Activated T-helper 17 cell treated with anti-CD3 and anti-CD28 coated beads, Interleukin-2, amount 50 U/mL, for 72 hours (primary cell): ENCODE results near the gene SNX30. TPM values are rescaled to one million over a fixed set of nuclear protein-coding genes. Genes with fewer than 3 reads are reported as not detected.

ENCODE experiments used
- ATAC-seq: fragments of 150-1000 bp; cut with Tn5 transposase; replicated peaks from 2 replicates; pipeline ENCODE4 v1.10.0; 2021; ENCODE audit warnings: mild to moderate bottlenecking, moderate library complexity
- H3K27ac Mint-ChIP-seq: one replicate; pipeline ENCODE4 v1.8.0; 2022; ENCODE audit warnings: mixed read lengths
- H3K27me3 Mint-ChIP-seq: one replicate; pipeline ENCODE4 v1.8.0; 2022; ENCODE audit warnings: mixed read lengths
- H3K36me3 Mint-ChIP-seq: one replicate; pipeline ENCODE4 v1.8.0; 2022; ENCODE audit warnings: low read depth, mild to moderate bottlenecking, mixed read lengths
- H3K4me1 Mint-ChIP-seq: one replicate; pipeline ENCODE4 v1.8.0; 2022; ENCODE audit warnings: mixed read lengths
- H3K4me3 Mint-ChIP-seq: one replicate; pipeline ENCODE4 v1.8.0; 2022; ENCODE audit warnings: mild to moderate bottlenecking, mixed read lengths
- H3K9me3 Mint-ChIP-seq: one replicate; pipeline ENCODE4 v1.8.0; 2022; ENCODE audit warnings: mixed read lengths
- total RNA-seq, 2 donors: library from RNA; stranded (reverse); gene quantifications; one replicate each; pipeline ENCODE4 v1.2.3, GENCODE V29; 2022

SNX30 gene
- total RNA-seq, 2 donors from 2014 or later, result 3.5 to 7.2 TPM

DNA sequence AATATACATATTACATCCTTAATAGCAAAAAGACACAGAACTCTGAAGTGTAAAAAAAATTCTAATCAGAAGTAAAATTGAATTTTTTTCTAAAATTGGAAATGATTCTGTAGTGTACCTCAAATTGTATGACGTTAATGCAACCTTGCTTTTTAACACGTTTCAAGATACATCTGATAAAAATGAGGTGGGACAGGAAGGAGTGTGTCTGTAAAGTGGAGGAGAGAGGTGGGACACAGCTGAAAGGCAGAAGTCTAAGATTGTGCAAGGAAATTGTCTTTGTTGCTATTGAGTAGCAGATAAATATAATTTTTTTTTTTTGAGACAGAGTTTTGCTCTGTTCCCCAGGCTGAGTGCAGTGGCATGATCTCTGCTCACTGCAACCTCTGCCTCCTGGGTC lies 15.7 kb upstream of the SNX30 start:
- H3K36me3 Mint-ChIP-seq, result no peaks in the 10 kb centered on the region
- H3K4me3 Mint-ChIP-seq, result no peak overlapping the region
- peaks cover 3% of the 10 kb centered on the region for H3K27me3 Mint-ChIP-seq
- peaks cover 5% of the 10 kb centered on the region for H3K4me1 Mint-ChIP-seq
- ATAC-seq, result no peak
- H3K27ac Mint-ChIP-seq, result no peak overlapping the region
- no peaks in the 10 kb centered on the region for H3K9me3 Mint-ChIP-seq

GRCh38 chr9:112743216-112743836 lies 7.2 kb upstream of the SNX30 start:
- H3K4me1 Mint-ChIP-seq, result no peaks in the 10 kb centered on the region
- no peak overlapping the region for H3K4me3 Mint-ChIP-seq
- ATAC-seq, result no peak
- H3K36me3 Mint-ChIP-seq, result no peaks in the 10 kb centered on the region
- H3K27ac Mint-ChIP-seq, result no peak overlapping the region
- no peaks in the 10 kb centered on the region for H3K9me3 Mint-ChIP-seq
- H3K27me3 Mint-ChIP-seq, result no peaks in the 10 kb centered on the region

DNA sequence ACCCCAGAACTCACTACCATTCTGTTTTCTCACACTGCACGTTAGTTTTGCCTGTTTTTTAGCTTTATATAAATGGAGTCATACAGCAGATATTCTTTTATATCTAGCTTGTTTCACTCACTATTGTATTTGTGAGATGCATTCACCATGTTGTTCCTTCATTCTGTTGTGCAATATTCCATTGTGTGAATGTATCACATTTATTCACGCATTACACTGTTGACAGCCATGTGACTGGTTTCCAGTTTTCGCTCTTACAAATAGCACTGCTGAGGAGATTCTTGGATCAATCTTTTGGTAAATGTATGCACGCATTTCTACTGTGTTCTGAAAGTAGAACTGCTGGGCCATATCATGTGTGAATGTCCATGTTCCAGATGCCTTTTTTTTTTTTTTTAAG lies 6.4 kb upstream of the SNX30 start:
- Mint-ChIP-seq H3K27ac (no peak overlapping the region), H3K36me3 (no peaks in the 10 kb centered on the region), H3K9me3 (no peaks in the 10 kb centered on the region), H3K4me1 (peaks cover 1% of the 10 kb centered on the region), H3K4me3 (no peak overlapping the region), H3K27me3 (no peaks in the 10 kb centered on the region)
- no peak for ATAC-seq

- Mint-ChIP-seq H3K27me3 (no peaks in the 10 kb centered on the region), H3K9me3 (no peaks in the 10 kb centered on the region), H3K4me1 (peaks cover 18% of the 10 kb centered on the region), H3K27ac (no peak overlapping the region), H3K4me3 (no peak overlapping the region), H3K36me3 (no peaks in the 10 kb centered on the region)
- ATAC-seq, result no peak
Observed at GRCh38 chr9:112747094-112747493, 3.5 kb upstream of the SNX30 start.

- H3K36me3 Mint-ChIP-seq, result no peaks in the 10 kb centered on the region
- H3K4me1 Mint-ChIP-seq, result peaks cover 43% of the 10 kb centered on the region
- H3K27ac Mint-ChIP-seq, result no peak overlapping the region
- no peaks in the 10 kb centered on the region for H3K27me3 Mint-ChIP-seq
- no peak for ATAC-seq
- no peaks in the 10 kb centered on the region for H3K9me3 Mint-ChIP-seq
- peak overlapping the region; percentile 86 for H3K4me3 Mint-ChIP-seq
Observed at GRCh38 chr9:112750764-112751055, 150 bp downstream of the SNX30 start.

DNA sequence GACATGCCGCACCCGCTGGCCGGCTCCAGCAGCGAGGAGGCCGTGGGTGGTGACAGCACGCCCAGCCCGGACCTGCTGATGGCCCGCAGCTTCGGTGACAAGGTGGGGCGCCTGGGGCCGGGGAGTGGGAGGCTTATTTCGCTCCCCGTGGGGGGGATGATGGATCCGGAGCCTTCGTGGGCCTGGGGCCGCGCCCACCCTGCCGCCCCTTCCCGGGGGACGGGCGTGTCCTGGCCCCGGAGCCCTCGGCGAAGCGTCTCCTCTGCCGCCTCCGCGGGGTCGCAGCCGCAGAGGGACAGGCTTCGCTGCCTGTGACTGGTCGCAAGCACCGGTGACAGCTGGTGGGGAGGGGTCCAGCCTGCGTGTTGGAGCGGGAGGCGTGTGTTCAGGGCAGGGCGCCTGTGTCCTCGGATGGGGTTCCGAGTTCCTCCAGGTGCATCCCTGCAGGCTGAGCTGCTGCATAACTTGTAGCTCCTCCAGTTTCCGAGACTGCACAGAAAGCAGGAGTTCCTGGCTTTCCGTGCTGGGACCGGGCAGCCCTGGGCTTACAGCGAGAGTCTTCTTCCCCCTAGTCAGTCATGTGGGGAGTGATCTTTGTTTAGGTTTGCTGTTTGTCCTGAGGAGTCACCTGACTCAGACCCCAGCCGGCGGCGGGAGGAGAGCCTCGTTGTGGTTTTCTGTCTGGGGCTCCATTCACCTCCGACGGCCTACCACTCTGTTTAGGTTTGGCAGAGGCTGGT lies 666 bp downstream of the SNX30 start:
- H3K4me1 Mint-ChIP-seq, result peaks cover 43% of the 10 kb centered on the region
- no peaks in the 10 kb centered on the region for H3K9me3 Mint-ChIP-seq
- H3K4me3 Mint-ChIP-seq, result peak overlapping the region; percentile 78
- peak overlapping the region; percentile 47 for H3K27ac Mint-ChIP-seq
- H3K36me3 Mint-ChIP-seq, result no peaks in the 10 kb centered on the region
- peak; percentile 15 for ATAC-seq
- no peaks in the 10 kb centered on the region for H3K27me3 Mint-ChIP-seq

DNA sequence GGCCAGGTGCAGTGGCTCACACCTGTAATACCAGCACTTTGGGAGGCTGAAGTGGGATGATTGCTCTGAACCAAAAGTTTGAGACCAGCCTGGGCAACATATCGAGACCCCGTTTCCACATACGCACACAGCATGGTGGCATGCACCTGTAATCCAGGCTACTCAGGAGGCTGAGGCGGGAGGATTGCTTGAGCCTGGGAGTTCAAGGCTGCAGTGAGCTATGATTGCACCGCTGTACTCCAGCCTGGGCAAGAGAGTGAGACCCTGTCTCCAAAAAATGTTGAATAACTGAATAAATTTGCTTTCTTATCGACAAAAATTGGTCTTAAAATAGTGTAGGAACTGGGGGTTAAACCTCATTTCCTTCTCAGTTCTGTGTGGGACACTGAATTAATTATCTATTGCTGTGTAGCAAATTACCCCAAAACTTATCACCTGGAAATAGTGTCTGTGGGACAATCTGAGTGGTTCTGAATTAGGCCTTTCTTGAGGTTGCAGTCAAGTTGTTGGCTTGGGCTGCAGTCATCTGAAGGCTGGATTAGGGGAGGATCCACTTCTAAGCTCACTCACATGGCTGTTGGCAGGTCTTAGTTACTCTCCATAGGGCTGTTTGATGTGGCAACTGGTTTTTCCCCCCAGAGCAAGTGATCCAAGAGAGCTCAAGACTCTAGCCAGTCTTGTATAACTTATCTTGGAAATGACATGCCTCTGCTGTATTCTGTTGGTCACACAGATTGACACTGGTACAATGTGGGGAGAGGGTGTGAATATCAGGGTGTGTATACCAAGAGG lies 2.0 kb downstream of the SNX30 start:
- Mint-ChIP-seq H3K4me1 (peaks cover 50% of the 10 kb centered on the region), H3K27ac (no peak overlapping the region), H3K27me3 (no peaks in the 10 kb centered on the region), H3K9me3 (no peaks in the 10 kb centered on the region), H3K36me3 (no peaks in the 10 kb centered on the region), H3K4me3 (peak overlapping the region; percentile 78)
- no peak for ATAC-seq

- Mint-ChIP-seq H3K27ac (peak overlapping the region; percentile 62), H3K4me1 (peaks cover 55% of the 10 kb centered on the region), H3K36me3 (no peaks in the 10 kb centered on the region), H3K9me3 (no peaks in the 10 kb centered on the region), H3K27me3 (no peaks in the 10 kb centered on the region), H3K4me3 (peak overlapping the region; percentile 53)
- peak; percentile 50 for ATAC-seq
Observed at GRCh38 chr9:112753725-112754124, 3.2 kb downstream of the SNX30 start.

- no peaks in the 10 kb centered on the region for H3K27me3 Mint-ChIP-seq
- peak overlapping the region; percentile 53 for H3K4me3 Mint-ChIP-seq
- H3K36me3 Mint-ChIP-seq, result no peaks in the 10 kb centered on the region
- peak; percentile 68 for ATAC-seq
- peak overlapping the region; percentile 44 for H3K27ac Mint-ChIP-seq
- peaks cover 54% of the 10 kb centered on the region for H3K4me1 Mint-ChIP-seq
- no peaks in the 10 kb centered on the region for H3K9me3 Mint-ChIP-seq
Observed at GRCh38 chr9:112754578-112754977, 4.0 kb downstream of the SNX30 start.

DNA sequence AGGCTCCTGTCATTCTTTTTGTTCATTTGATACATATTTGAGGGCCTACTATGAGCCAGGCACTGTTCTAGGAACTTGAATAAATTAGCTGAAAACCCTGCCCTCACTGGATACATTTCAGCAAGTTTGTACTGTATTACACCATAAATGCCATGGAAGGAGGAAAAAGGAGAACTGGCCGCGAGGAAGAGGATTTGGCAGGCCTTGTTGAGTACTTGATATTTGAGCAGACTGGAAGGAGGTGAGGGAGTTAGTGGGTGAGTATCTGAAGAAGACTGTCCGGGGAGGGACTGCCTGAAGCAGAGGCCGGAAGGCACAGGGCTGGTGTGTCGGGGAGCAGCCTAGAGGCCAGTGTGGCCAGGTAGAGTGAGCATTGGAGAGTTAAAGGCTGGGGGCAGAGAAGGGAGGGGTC lies 4.5 kb downstream of the SNX30 start:
- Mint-ChIP-seq H3K4me3 (peak overlapping the region; percentile 53), H3K36me3 (no peaks in the 10 kb centered on the region), H3K4me1 (peaks cover 55% of the 10 kb centered on the region), H3K27me3 (no peaks in the 10 kb centered on the region), H3K9me3 (no peaks in the 10 kb centered on the region), H3K27ac (peak overlapping the region; percentile 44)
- ATAC-seq, result no peak

- ATAC-seq, result no peak
- H3K27me3 Mint-ChIP-seq, result no peaks in the 10 kb centered on the region
- H3K4me1 Mint-ChIP-seq, result peaks cover 58% of the 10 kb centered on the region
- no peaks in the 10 kb centered on the region for H3K36me3 Mint-ChIP-seq
- no peaks in the 10 kb centered on the region for H3K9me3 Mint-ChIP-seq
- H3K27ac Mint-ChIP-seq, result no peak overlapping the region
- peak overlapping the region; percentile 53 for H3K4me3 Mint-ChIP-seq
Observed at GRCh38 chr9:112755675-112756074, 5.1 kb downstream of the SNX30 start.

- H3K27ac Mint-ChIP-seq, result no peak overlapping the region
- ATAC-seq, result no peak
- no peaks in the 10 kb centered on the region for H3K9me3 Mint-ChIP-seq
- no peak overlapping the region for H3K4me3 Mint-ChIP-seq
- H3K4me1 Mint-ChIP-seq, result peaks cover 59% of the 10 kb centered on the region
- H3K27me3 Mint-ChIP-seq, result no peaks in the 10 kb centered on the region
- no peaks in the 10 kb centered on the region for H3K36me3 Mint-ChIP-seq
Observed at GRCh38 chr9:112757282-112757883, 6.8 kb downstream of the SNX30 start.

DNA sequence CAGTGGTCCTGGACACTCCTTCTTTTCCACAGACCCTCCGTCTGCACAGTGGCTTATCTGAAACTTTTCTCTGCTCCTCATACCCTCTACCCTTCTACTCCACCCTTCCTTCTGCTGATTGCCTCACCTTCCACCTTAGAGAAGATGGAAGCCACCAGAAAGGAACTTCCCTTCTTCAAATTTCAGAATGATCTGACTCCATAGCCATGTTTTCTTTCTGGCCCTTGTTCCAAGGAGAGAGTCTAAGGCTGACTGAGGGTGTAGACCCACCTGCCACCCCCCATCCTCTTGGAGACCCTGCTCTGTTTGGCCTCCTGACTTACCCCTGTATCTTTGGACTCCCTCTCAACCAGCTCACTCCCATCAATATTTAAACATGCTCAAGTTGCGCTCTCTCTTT lies 7.4 kb downstream of the SNX30 start:
- no peak for ATAC-seq
- no peaks in the 10 kb centered on the region for H3K27me3 Mint-ChIP-seq
- H3K27ac Mint-ChIP-seq, result no peak overlapping the region
- H3K9me3 Mint-ChIP-seq, result no peaks in the 10 kb centered on the region
- H3K36me3 Mint-ChIP-seq, result no peaks in the 10 kb centered on the region
- peaks cover 55% of the 10 kb centered on the region for H3K4me1 Mint-ChIP-seq
- H3K4me3 Mint-ChIP-seq, result no peak overlapping the region

- Mint-ChIP-seq H3K9me3 (no peaks in the 10 kb centered on the region), H3K4me1 (peaks cover 35% of the 10 kb centered on the region), H3K36me3 (no peaks in the 10 kb centered on the region), H3K27me3 (no peaks in the 10 kb centered on the region), H3K27ac (peak overlapping the region; percentile 45), H3K4me3 (no peak overlapping the region)
- no peak for ATAC-seq
Observed at GRCh38 chr9:112760821-112761220, 10.3 kb downstream of the SNX30 start.
